GM19240 (cell line): ENCODE data around the gene DUSP22.

Source experiments
- DNase-seq: peaks from one replicate; pipeline ENCODE4 v3.0.0; 2011; ENCODE audit warnings: low spot score; ENCODE audit not compliant: insufficient read length

DUSP22 gene

DNA sequence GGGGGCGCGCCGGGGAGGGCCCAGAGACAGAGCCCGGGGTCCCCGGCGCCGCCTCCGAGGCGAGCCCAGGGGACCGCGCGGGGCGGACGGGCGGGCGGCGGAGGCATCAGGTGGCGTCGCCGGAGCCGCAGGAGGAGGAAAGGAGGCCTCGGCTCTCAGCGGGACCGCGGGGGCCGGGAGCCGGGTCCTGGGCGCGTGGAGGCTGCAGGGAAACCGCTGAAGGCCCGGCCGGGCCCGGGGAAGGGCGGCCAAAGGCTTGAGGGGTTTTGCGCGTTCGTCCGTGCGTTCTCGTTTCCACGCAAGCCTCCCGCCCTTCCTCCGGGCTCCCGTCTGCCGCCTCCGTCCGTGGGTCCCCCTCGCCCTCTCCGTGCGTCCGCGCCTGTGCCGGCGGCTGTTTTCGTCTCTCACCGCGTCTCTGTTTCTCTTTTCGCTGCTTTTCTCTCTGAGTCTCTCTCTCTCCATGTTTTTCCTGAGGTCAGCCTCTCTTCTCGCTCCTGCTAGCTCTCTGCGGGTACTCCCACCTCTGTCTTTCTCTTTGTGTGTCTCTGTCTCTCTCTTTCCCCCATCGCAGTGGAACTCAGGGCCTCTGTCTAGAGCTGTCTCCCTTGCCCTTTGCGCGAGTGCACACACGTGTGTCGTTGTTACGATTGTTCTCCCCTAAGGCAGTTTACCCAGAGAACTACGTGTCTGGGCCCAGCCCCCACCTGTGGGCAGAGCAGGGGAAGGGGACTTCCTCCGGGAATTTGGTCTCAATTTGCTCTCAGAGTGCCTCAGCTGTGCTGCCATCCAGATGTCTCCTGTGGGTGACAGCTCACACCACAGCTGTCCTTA lies 101.3 kb downstream of the DUSP22 start:
- no peak for DNase-seq

- no peak for DNase-seq
Measured at GRCh38 chr6:394641-395289, 102.5 kb downstream of the DUSP22 start.

DNA sequence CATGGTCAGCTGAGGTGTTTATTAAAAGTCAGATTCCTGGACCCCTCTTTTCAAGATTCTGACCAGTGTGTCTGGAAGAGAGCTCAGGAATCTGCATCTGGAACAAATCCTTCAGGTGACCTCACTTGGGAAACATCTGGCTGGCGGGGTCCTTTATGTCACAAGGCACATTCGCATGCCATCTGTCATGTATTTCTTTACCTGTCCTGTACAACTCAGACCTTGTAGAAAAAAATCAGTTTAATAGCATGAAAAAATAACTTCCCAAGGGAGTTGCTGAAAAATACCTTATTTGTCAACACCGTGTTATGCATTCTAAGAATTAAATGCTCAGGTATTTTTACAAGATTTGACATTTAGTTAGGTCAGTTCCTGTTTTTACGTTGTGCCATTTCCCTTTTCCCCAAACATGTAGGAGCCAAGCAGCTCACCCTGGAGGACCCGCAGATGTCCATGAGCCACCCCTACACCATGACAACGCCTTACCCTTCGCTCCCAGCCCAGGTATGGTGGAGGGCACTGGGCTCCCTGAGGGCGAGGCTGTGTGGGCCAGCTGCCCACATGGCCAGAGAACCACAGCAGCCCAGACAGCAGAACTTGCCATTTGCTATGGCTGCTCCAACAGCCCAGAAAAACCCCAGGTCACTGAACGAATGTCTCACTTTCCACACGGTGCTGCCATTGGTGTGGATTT lies 103.3 kb downstream of the DUSP22 start:
- no peak for DNase-seq

DNA sequence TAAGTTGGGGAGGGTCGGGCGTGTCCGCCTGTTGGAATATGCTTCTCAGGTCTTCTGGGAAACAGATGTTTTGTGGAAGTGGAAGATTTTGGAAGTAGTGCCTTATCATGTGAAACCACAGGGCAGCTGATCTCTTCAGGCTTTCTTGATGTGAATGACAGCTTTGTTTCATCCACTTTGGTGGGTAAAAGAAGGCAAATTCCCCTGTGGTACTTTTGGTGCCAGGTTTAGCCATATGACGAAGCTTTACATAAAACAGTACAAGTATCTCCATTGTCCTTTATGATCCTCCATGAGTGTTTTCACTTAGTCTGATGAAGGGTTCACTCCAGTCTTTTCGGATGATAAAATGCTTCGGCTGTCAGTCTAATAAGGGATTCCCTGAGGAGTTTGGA lies 103.8 kb downstream of the DUSP22 start:
- DNase-seq, result no peak

DNA sequence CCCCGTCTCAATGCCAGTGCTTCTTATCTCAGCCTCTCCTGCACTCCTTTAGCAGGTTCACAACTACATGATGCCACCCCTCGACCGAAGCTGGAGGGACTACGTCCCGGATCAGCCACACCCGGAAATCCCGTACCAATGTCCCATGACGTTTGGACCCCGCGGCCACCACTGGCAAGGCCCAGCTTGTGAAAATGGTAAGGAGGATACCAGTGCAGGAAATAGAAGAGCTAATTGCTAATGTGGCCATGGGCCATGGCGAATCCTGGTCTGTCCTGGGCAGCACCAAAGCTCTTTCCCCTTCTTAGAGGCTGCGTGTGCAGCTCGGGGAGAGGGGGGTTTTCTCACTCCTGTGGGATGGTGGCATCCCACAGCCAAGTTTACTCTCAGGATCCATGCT lies 104.8 kb downstream of the DUSP22 start:
- DNase-seq, result no peak

DNA sequence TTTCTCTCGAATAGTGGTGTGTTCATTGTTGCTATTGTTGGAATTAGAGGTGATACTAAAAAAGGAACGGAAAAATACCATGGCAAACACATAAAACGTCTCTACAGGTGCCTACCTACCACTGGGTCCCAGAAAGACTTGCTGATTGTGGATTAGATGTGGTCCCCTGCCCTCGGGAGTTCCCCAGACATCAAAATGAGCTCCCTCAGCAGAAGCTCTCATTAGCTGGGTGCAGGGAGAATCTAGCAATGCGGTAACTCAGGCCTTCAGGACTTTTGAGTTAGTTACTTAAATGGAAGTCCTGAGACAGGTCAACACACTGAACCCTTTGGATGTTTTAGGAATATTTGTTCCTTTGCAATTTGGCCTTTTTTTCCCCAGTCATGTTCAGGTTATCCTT lies 105.3 kb downstream of the DUSP22 start:
- no peak for DNase-seq

GRCh38 chr6:398065-398464 lies 105.8 kb downstream of the DUSP22 start:
- DNase-seq, result no peak

- DNase-seq, result no peak
Measured at GRCh38 chr6:398558-399078, 106.3 kb downstream of the DUSP22 start.

GRCh38 chr6:399785-400534 lies 107.7 kb downstream of the DUSP22 start:
- no peak for DNase-seq

DNA sequence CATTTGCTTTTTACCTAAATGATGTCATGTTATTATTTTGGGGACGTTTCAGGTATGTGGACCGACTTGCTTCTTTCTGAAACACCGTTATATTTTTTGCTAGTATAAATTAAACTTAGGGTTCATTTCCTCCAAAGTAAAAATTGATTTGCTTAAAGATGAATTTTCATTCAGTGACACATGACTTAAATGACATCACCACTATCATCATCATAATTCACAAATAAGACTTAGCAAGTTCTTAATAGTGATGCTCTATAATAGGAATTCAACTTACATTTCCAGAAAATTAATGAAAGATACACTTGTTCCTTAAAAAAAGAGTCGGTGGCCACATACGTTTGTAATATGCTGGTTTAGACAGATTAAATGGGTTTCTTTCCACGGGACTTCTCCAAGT lies 108.5 kb downstream of the DUSP22 start:
- no peak for DNase-seq
